VCaP (cell line): Measurements from ENCODE around the gene SLC6A11.

ENCODE experiments used
- H3K27ac ChIP-seq: fragments of 450-650 bp; 2 replicates; pipeline ENCODE4 v1.5.1; 2017
- CTCF ChIP-seq: fragments of 450-650 bp; conservative IDR thresholded peaks from 2 replicates; pipeline ENCODE4 v1.5.1; 2017; ENCODE audit warnings: mild to moderate bottlenecking, moderate library complexity

The SLC6A11 gene

GRCh38 chr3:10813425-10813824, 2.6 kb upstream of the SLC6A11 start:
- no peak for TF ChIP-seq CTCF
- peak overlapping the region; percentile 67; the same call in 1 of the 2 replicates for H3K27ac ChIP-seq

GRCh38 chr3:10814623-10815022, 1.4 kb upstream of the SLC6A11 start:
- H3K27ac ChIP-seq: no peak overlapping the region; the same call in 1 of the 2 replicates
- TF ChIP-seq CTCF: no peak

- no peak for TF ChIP-seq CTCF
- H3K27ac ChIP-seq: peak overlapping the region; percentile 80
Measured at GRCh38 chr3:10815487-10815886, 541 bp upstream of the SLC6A11 start.

GRCh38 chr3:10816863-10817253, 830 bp downstream of the SLC6A11 start:
- peak overlapping the region; percentile 80; the same call in 1 of the 2 replicates for H3K27ac ChIP-seq
- no peak for TF ChIP-seq CTCF

- TF ChIP-seq CTCF: no peak
Measured at GRCh38 chr3:10817506-10817905, 1.5 kb downstream of the SLC6A11 start.

GRCh38 chr3:10822055-10822454, 6.0 kb downstream of the SLC6A11 start:
- H3K27ac ChIP-seq: no peak overlapping the region
- TF ChIP-seq CTCF: no peak

More at GRCh38 chr3:10817506-10817905, 1.5 kb downstream of the SLC6A11 start:
- H3K27ac ChIP-seq: peak overlapping the region; percentile 10; the same call in 1 of the 2 replicates

- no peak overlapping the region for H3K27ac ChIP-seq
- no peak for TF ChIP-seq CTCF
Measured at GRCh38 chr3:10822708-10823515, 6.9 kb downstream of the SLC6A11 start.
